Common myeloid progenitor, CD34-positive (primary cell): ENCODE data around the gene UBE2D4.
"Not testable (repeated sequence)": the region's sequence is repeated elsewhere in the genome, so short reads cannot be mapped to it uniquely, and the experiment has no call there.

Experiments
- CTCF ChIA-PET: fragments of 350-600 bp; sonication (Branson Sonifier 250); formaldehyde crosslinking; loops from one replicate; lab custom pipeline; 2021; ENCODE audit warnings: antibody characterized with exemption; lab: Charles Lee
- POLR2A ChIA-PET: fragments of 350-600 bp; sonication (Branson Sonifier 250); formaldehyde crosslinking; loops from one replicate; lab custom pipeline; 2021; ENCODE audit warnings: antibody characterized with exemption; lab: Charles Lee
- DNase-seq, 3 donors: peaks; one replicate each; pipeline versions ENCODE4 v3.0.0 to v3.0.0-alpha.2; 2013
- H3K27ac ChIP-seq, 2 experiments: 1 replicate in 1 of 2; 2 replicates in 1 of 2; pipeline ENCODE4 v1.7.0; 2013; ENCODE audit warnings: inconsistent platforms in 2 of 2, low read length in 2 of 2, mild to moderate bottlenecking in 2 of 2, low read depth in 1 of 2, moderate library complexity in 1 of 2; ENCODE audit not compliant: severe bottlenecking in 2 of 2, insufficient read depth in 1 of 2, poor library complexity in 1 of 2
- H3K27me3 ChIP-seq, 5 experiments: replicated peaks in 2 of 5; 1 replicate in 3 of 5; 2 replicates in 2 of 5; pipeline versions ENCODE4 v1.6.1 to v1.7.0; 2013; ENCODE audit warnings: low read length in 4 of 5, mild to moderate bottlenecking in 2 of 5, moderate library complexity in 2 of 5, inconsistent platforms in 1 of 5; ENCODE audit not compliant: insufficient read depth in 5 of 5, control insufficient read depth in 4 of 5
- H3K36me3 ChIP-seq, 4 experiments: 1 replicate in 2 of 4; 2 replicates in 2 of 4; pipeline versions ENCODE4 v1.6.1 to v1.7.0; 2013; ENCODE audit warnings: low read length in 3 of 4, control low read depth in 1 of 4, mild to moderate bottlenecking in 1 of 4; ENCODE audit not compliant: control insufficient read depth in 4 of 4, insufficient read depth in 4 of 4
- H3K4me1 ChIP-seq, 4 experiments: 1 replicate in 3 of 4; 2 replicates in 1 of 4; pipeline versions ENCODE4 v1.6.1 to v1.7.1; 2013; ENCODE audit warnings: low read length in 3 of 4, mild to moderate bottlenecking in 3 of 4, control low read depth in 1 of 4, inconsistent platforms in 1 of 4, moderate library complexity in 1 of 4; ENCODE audit not compliant: control insufficient read depth in 4 of 4, insufficient read depth in 4 of 4; ENCODE audit errors: control extremely low read depth in 1 of 4
- H3K4me3 ChIP-seq, 7 experiments: 1 replicate in 4 of 7; 2 replicates in 3 of 7; pipeline versions ENCODE4 v1.5.1 to v1.7.0; 2013; ENCODE audit warnings: mild to moderate bottlenecking in 7 of 7, low read length in 6 of 7, moderate library complexity in 6 of 7, inconsistent platforms in 2 of 7, low read depth in 2 of 7, control low read depth in 1 of 7; ENCODE audit not compliant: insufficient read depth in 4 of 7, control insufficient read depth in 1 of 7; ENCODE audit errors: extremely low read depth in 1 of 7
- H3K9me3 ChIP-seq, 5 experiments: 1 replicate in 4 of 5; 2 replicates in 1 of 5; pipeline versions ENCODE4 v1.6.1 to v1.7.1; 2013; ENCODE audit warnings: low read length in 4 of 5, mild to moderate bottlenecking in 2 of 5, inconsistent platforms in 1 of 5, low read depth in 1 of 5, moderate library complexity in 1 of 5; ENCODE audit not compliant: control insufficient read depth in 4 of 5, insufficient read depth in 2 of 5; ENCODE audit errors: control extremely low read depth in 1 of 5
- WGBS: methylation state at CpG from one replicate; pipeline ENCODE4 v1.1.5; 2013; ENCODE audit not compliant: insufficient coverage; 5-methylcytosine and 5-hydroxymethylcytosine counted together

The UBE2D4 gene

GRCh38 chr7:43974725-43975482 lies 48.7 kb downstream of the UBE2D4 start:
- H3K4me1 ChIP-seq, H3K9me3 ChIP-seq, H3K27ac ChIP-seq, H3K36me3 ChIP-seq, H3K4me3 ChIP-seq, DNase-seq, H3K27me3 ChIP-seq, POLR2A ChIA-PET: not testable (repeated sequence)
- CTCF ChIA-PET = interaction anchor here (0.5 kb wide), 1 partner anchor 45 kb away, joined by 3 read pairs; no protein-coding TSS in a partner anchor
- 100% methylated on average over 6 of the region's 10 CpGs for WGBS

- Histone ChIP-seq H3K27me3 (no peaks in the 10 kb centered on the region), H3K36me3 (no peaks in the 10 kb centered on the region), H3K4me1 (peaks cover 0 to 3% (median 0%) of the 10 kb centered on the region in 4 experiments), H3K27ac (no peak overlapping the region), H3K4me3 (no peak overlapping the region), H3K9me3 (no peaks in the 10 kb centered on the region)
- ChIA-PET POLR2A (no interaction called here), CTCF (no interaction called here)
- 100% methylated on average over 1 of the region's 1 CpG for WGBS
- no peak for DNase-seq
Measured at GRCh38 chr7:43977525-43977924, 51.3 kb downstream of the UBE2D4 start.

- H3K36me3 ChIP-seq, POLR2A ChIA-PET, H3K4me3 ChIP-seq, H3K27ac ChIP-seq, DNase-seq, H3K4me1 ChIP-seq, H3K9me3 ChIP-seq, H3K27me3 ChIP-seq, CTCF ChIA-PET: not testable (repeated sequence)
- WGBS = 96% methylated on average over 4 of the region's 11 CpGs
Measured at GRCh38 chr7:43978102-43978501, 51.9 kb downstream of the UBE2D4 start.

GRCh38 chr7:43982848-43983247 lies 56.6 kb downstream of the UBE2D4 start:
- H3K9me3 ChIP-seq, POLR2A ChIA-PET, DNase-seq, CTCF ChIA-PET, H3K27ac ChIP-seq, H3K27me3 ChIP-seq, H3K36me3 ChIP-seq, H3K4me3 ChIP-seq, H3K4me1 ChIP-seq: not testable (repeated sequence)
- WGBS = no CpG with 5 or more reads among the region's 6 CpGs

- WGBS = no CpG with 5 or more reads among the region's 2 CpGs
- H3K27ac ChIP-seq, H3K9me3 ChIP-seq, H3K4me3 ChIP-seq, H3K4me1 ChIP-seq, H3K27me3 ChIP-seq, DNase-seq, H3K36me3 ChIP-seq, POLR2A ChIA-PET: not testable (repeated sequence)
- CTCF ChIA-PET = interaction anchor here (0.6 kb wide), 2 partner anchors 79 to 510 kb away, joined by 3 to 4 read pairs; no protein-coding TSS in a partner anchor
Measured at GRCh38 chr7:43983736-43984135, 57.5 kb downstream of the UBE2D4 start.

GRCh38 chr7:43985904-43986864 lies 59.9 kb downstream of the UBE2D4 start:
- H3K9me3 ChIP-seq, CTCF ChIA-PET, H3K27ac ChIP-seq, H3K4me1 ChIP-seq, H3K27me3 ChIP-seq, H3K36me3 ChIP-seq: not testable (repeated sequence)
- H3K4me3 ChIP-seq = peak overlapping the region in 1 of 7 experiments; percentile 58
- peak; percentile 40 to 78 (median 57) for DNase-seq
- POLR2A ChIA-PET = interaction anchor here (0.6 kb wide), 1 partner anchor 157 kb away, joined by 5 read pairs; no protein-coding TSS in a partner anchor
- WGBS = 25% methylated on average over 4 of the region's 33 CpGs

GRCh38 chr7:43987476-43987875 lies 61.2 kb downstream of the UBE2D4 start:
- H3K36me3 ChIP-seq, H3K4me3 ChIP-seq, DNase-seq, CTCF ChIA-PET, H3K4me1 ChIP-seq, H3K27me3 ChIP-seq, POLR2A ChIA-PET, H3K27ac ChIP-seq, H3K9me3 ChIP-seq: not testable (repeated sequence)
- WGBS = no CpG with 5 or more reads among the region's 9 CpGs
